GM12878 (cell line): ENCODE measurements around the gene ACE. TPM values are rescaled to one million over a fixed set of nuclear protein-coding genes. Genes with fewer than 3 reads are reported as not detected.

Experiments used
- ATAC-seq: fragments of 200-7000 bp; cut with Tn5 transposase; 3 replicates; pipeline ENCODE4 v1.9.1; 2020; ENCODE audit warnings: mild to moderate bottlenecking, moderate library complexity
- BruUV-seq: library from RNA; stranded (reverse); fragments of 400-500 nt; replicated peaks from 2 replicates; lab custom pipeline; 2021; lab: Mats Ljungman, UMichigan
- CTCF ChIA-PET: fragments of 300-600 bp; sonication (Branson Sonifier 250); formaldehyde crosslinking; extraction: SDS; loops from one replicate; lab custom pipeline; 2021; ENCODE audit warnings: inconsistent platforms; lab: Yijun Ruan, JAX
- POLR2A ChIA-PET: fragments of 350-600 bp; formaldehyde crosslinking; extraction: SDS; loops from one replicate; lab custom pipeline; 2021; ENCODE audit warnings: inconsistent platforms; lab: Charles Lee
- RAD21 ChIA-PET: fragments of 300-600 bp; sonication (Branson Sonifier 250); formaldehyde crosslinking; loops from one replicate; lab custom pipeline; 2023; ENCODE audit warnings: antibody characterized with exemption; ENCODE audit not compliant: unreplicated experiment; lab: Charles Lee
- SMC1A ChIA-PET: fragments of 300-600 bp; sonication (Branson Sonifier 250); formaldehyde crosslinking; loops from one replicate; lab custom pipeline; 2023; ENCODE audit not compliant: unreplicated experiment, uncharacterized antibody; lab: Charles Lee
- DNase-seq: peaks from one replicate; pipeline ENCODE4 v3.0.0-alpha.2; 2011; ENCODE audit warnings: low read depth, low spot score
- FAIRE-seq: peaks from 3 replicates; lab custom pipeline; 2011; peaks lifted over from hg19 to GRCh38; lab: Jason Lieb, UNC
- H2AFZ ChIP-seq: 2 replicates; pipeline ENCODE4 v1.6.0; 2011; ENCODE audit warnings: low read depth, low read length, control low read depth; ENCODE audit not compliant: control insufficient read depth
- H3K27ac ChIP-seq: 2 replicates; pipeline ENCODE4 v1.5.1; 2011; ENCODE audit warnings: control low read depth; ENCODE audit not compliant: control insufficient read depth, insufficient read depth
- H3K27me3 ChIP-seq, 2 experiments: replicated peaks in 1 of 2; 2 replicates each; pipeline versions ENCODE4 v1.6.0 to v1.6.1; 2011; ENCODE audit warnings: low read length in 1 of 2; ENCODE audit not compliant: control insufficient read depth in 2 of 2, insufficient read depth in 2 of 2
- H3K36me3 ChIP-seq, 2 experiments: 2 replicates each; pipeline ENCODE4 v1.5.1; 2011; ENCODE audit warnings: low read length in 1 of 2; ENCODE audit not compliant: control insufficient read depth in 2 of 2, insufficient read depth in 2 of 2
- H3K4me1 ChIP-seq: 2 replicates; pipeline ENCODE4 v1.6.1; 2011; ENCODE audit warnings: mild to moderate bottlenecking, low read length, moderate library complexity, mixed read lengths; ENCODE audit not compliant: control insufficient read depth, insufficient read depth
- H3K4me2 ChIP-seq: 2 replicates; pipeline ENCODE4 v1.6.0; 2011; ENCODE audit warnings: control low read depth; ENCODE audit not compliant: control insufficient read depth, insufficient read depth
- H3K4me3 ChIP-seq: fragments of 200-600 bp; sonication (generic); 2 replicates; pipeline ENCODE4 v1.5.1; 2016
- H3K79me2 ChIP-seq: 2 replicates; pipeline ENCODE4 v1.6.0; 2011; ENCODE audit warnings: low read length; ENCODE audit not compliant: control insufficient read depth, insufficient read depth
- H3K9ac ChIP-seq: 2 replicates; pipeline ENCODE4 v1.8.0; 2011; ENCODE audit warnings: low read length, control low read depth, mixed read lengths; ENCODE audit not compliant: control insufficient read depth, insufficient read depth
- H3K9me3 ChIP-seq: replicated peaks from 3 replicates; pipeline ENCODE4 v1.5.1; 2011; ENCODE audit warnings: mild to moderate bottlenecking, low read length; ENCODE audit not compliant: control insufficient read depth, insufficient read depth
- H4K20me1 ChIP-seq: 2 replicates; pipeline ENCODE4 v1.6.0; 2011; ENCODE audit not compliant: control insufficient read depth, insufficient read depth
- ASH2L ChIP-seq: fragments of 300-600, 200-600 bp; sonication (generic); IDR thresholded peaks from 2 replicates; pipeline ENCODE4 v1.6.1; 2017; ENCODE audit warnings: low read depth, mild to moderate bottlenecking, borderline replicate concordance
- BRCA1 ChIP-seq: IDR thresholded peaks from 2 replicates; pipeline ENCODE4 v1.6.1; 2011; ENCODE audit warnings: low read depth, low read length, improper control_type of control experiment
- CREM ChIP-seq: IDR thresholded peaks from 2 replicates; pipeline ENCODE4 v1.6.1; 2014; ENCODE audit warnings: antibody characterized with exemption, low read depth
- DPF2 ChIP-seq: fragments of 450-650 bp; IDR thresholded peaks from 2 replicates; pipeline ENCODE4 v1.6.1; 2017; ENCODE audit warnings: mild to moderate bottlenecking
- IKZF1 ChIP-seq: fragments of 450-650 bp; conservative IDR thresholded peaks from 2 replicates; pipeline ENCODE4 v1.6.1; 2017; ENCODE audit warnings: antibody characterized with exemption, mild to moderate bottlenecking
- NFXL1 ChIP-seq: fragments of 450-650 bp; IDR thresholded peaks from 2 replicates; pipeline ENCODE4 v1.6.1; 2017; ENCODE audit warnings: antibody characterized with exemption, mild to moderate bottlenecking, borderline replicate concordance
- NR2F1 ChIP-seq: fragments of 450-650 bp; conservative IDR thresholded peaks from 2 replicates; pipeline ENCODE4 v1.6.1; 2017; ENCODE audit warnings: mild to moderate bottlenecking
- RCOR1 ChIP-seq: conservative IDR thresholded peaks from 2 replicates; pipeline ENCODE4 v1.6.1; 2012; ENCODE audit warnings: low read depth, low read length, improper control_type of control experiment
- RELA ChIP-seq: fragments of 450-650 bp; IDR thresholded peaks from 2 replicates; pipeline ENCODE4 v1.8.0; 2014; ENCODE audit warnings: borderline replicate concordance; ENCODE audit not compliant: partially characterized antibody
- SMAD5 ChIP-seq: IDR thresholded peaks from 2 replicates; pipeline ENCODE4 v1.6.1; 2016; ENCODE audit warnings: antibody characterized with exemption, low read depth
- SUPT20H ChIP-seq: IDR thresholded peaks from 2 replicates; pipeline ENCODE4 v1.6.1; 2011; ENCODE audit warnings: low read depth, mild to moderate bottlenecking, low read length, moderate library complexity, borderline replicate concordance; ENCODE audit not compliant: control insufficient read depth
- ZNF207 ChIP-seq: fragments of 450-650 bp; IDR thresholded peaks from 2 replicates; pipeline ENCODE4 v1.6.1; 2014; ENCODE audit warnings: antibody characterized with exemption, mild to moderate bottlenecking, borderline replicate concordance
- WGBS: methylation state at CpG from one replicate; pipeline ENCODE4 v1.1.6; 2016; ENCODE audit warnings: low lambda C conversion rate; ENCODE audit not compliant: insufficient replicate concordance, insufficient coverage; ENCODE audit errors: missing lambda C conversion rate; 5-methylcytosine and 5-hydroxymethylcytosine counted together
- in situ Hi-C: fragments of 300-500 bp; cut with MboI; formaldehyde crosslinking; loops from 9 replicates; pipeline ENCODE4 v1.14.3; 2018; ENCODE audit warnings: mixed read lengths
- intact Hi-C: fragments of 100-400 bp; cut with micrococcal nuclease; formaldehyde crosslinking; loops from one replicate; pipeline ENCODE4 v1.14.2; 2022; ENCODE audit not compliant: unreplicated experiment
- polyA plus RNA-seq, 11 experiments: library from polyadenylated mRNA; depleted of rRNA in 4 of 11; unstranded in 6 of 11; stranded (reverse) in 5 of 11; fragments of >200 nt; fragmentation: Nextera tagmentation in 4 of 11; fragmentation: Illumina TruSeq in 1 of 11; extraction: Ambion mirVana in 4 of 11; extraction: Trizol in 1 of 11; gene quantifications; 1 replicate in 1 of 11; 2 replicates in 10 of 11; pipeline versions ENCODE4 v1.2.1 to v1.2.3, GENCODE V29; 2011 to 2016; ENCODE audit warnings: inconsistent platforms in 2 of 11, missing spikeins in 2 of 11, low read depth in 1 of 11
- total RNA-seq, 4 experiments: library from RNA; depleted of rRNA in 3 of 4; stranded (reverse); fragments of >200 nt in 3 of 4; fragmentation: Illumina TruSeq in 1 of 4; extraction: Trizol in 1 of 4; gene quantifications; 2 replicates each; pipeline versions ENCODE4 v1.2.1 to v1.2.3, GENCODE V29; 2013 to 2021
- TF ChIP-seq, protein P1 (sequence below): fragments of 450-650 bp; IDR thresholded peaks from 2 replicates; pipeline ENCODE4 v1.6.1; 2017; ENCODE audit warnings: low read depth, mild to moderate bottlenecking, moderate library complexity
- TF ChIP-seq, protein P2 (sequence below): fragments of 450-650 bp; conservative IDR thresholded peaks from 2 replicates; pipeline ENCODE4 v1.6.1; 2017; ENCODE audit warnings: mild to moderate bottlenecking, moderate library complexity

The ACE gene
- total and polyA plus RNA-seq, 10 of the 15 experiments (the other 5 are each of a cell fraction or from before 2014, with no cell fraction given) = 0.46 TPM; not detected in 9

DNA sequence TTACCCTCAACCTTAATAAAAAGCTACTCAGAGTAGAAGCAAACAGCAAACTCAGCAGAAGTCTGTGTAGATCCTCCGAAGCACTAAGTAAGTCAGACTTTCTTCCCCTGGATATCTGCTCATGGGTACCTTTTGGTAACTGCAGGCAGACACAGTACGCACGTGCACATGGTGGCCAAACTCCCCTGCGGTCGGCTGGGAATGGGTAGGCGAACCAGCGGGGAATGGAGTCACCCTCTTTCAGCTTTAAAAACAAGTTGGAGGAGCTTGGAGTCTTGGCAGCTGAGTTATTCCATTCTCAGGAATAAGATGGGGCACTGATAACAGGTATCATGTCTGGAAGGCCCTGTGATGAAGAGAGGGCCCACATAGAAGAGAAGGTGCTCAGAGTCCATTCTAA, 47.1 kb upstream of the ACE start:
- ChIA-PET RAD21 (interaction anchor here (1.7 to 8.0 kb wide), 2 partner anchors 50 to 182 kb away, joined by 8 to 75 read pairs; partner anchors contain the start of gene ACE), SMC1A (interaction anchor here (1.3 to 6.8 kb wide), 2 partner anchors 14 to 183 kb away, joined by 3 to 82 read pairs; no protein-coding TSS in a partner anchor), POLR2A (no interaction called here)
- Histone ChIP-seq H4K20me1 (no peaks in the 10 kb centered on the region), H3K4me3 (no peak overlapping the region), H3K36me3 (no peaks in the 10 kb centered on the region), H3K79me2 (no peaks in the 10 kb centered on the region), H3K27me3 (no peaks in the 10 kb centered on the region; a peak in 1 of 4 replicates), H3K9me3 (no peaks in the 10 kb centered on the region), H3K9ac (no peak overlapping the region)
- ATAC-seq = no peak
- no TSS peak for BruUV-seq
- in situ Hi-C loops = loop anchor here (25.0 kb wide), 1 partner anchor 408 kb away; the partner anchor contains the start of genes FTSJ3, PSMC5 and SMARCD2
- FAIRE-seq = no peak
- DNase-seq = no peak
- WGBS = 75% methylated on average over 7 of the region's 7 CpGs
- TF ChIP-seq NR2F1 (no peak), RELA (no peak), BRCA1 (no peak)
- TF ChIP-seq, all 136 proteins: peak for 0
- Histone ChIP-seq H2AFZ (no peak overlapping the region), H3K27ac (no peak overlapping the region), H3K4me1 (no peaks in the 10 kb centered on the region), H3K4me2 (no peak overlapping the region)
- CTCF ChIA-PET = interaction anchor here (1.2 to 7.8 kb wide), 4 partner anchors 42 to 180 kb away, joined by 3 to 162 read pairs (median 6); no protein-coding TSS in a partner anchor
- intact Hi-C loops = loop anchor here (10.0 kb wide), 1 partner anchor 265 kb away; no protein-coding TSS in a partner anchor

DNA sequence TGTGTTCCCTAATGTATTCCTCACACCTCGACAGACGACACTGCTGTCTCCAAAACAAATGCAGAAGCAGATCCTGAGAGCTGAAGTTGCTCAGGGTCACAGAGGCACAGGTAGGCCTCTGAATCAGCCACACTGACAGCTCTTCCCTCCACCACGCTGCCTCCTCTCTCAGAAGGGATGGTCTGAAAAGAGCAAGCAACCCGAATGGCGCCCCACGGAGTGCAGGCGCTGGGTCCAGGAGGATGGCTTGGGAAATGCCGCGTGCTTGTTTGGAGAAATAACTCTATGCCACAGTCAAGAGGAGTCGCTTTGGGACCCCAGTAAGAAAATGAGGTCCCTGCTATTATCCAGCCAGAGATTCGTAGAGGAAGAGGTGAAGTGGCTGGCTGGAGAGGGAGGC, 46.6 kb upstream of the ACE start:
- DNase-seq (no peak), FAIRE-seq (no peak), ATAC-seq (no peak)
- in situ Hi-C loops (loop anchor here (25.0 kb wide), 1 partner anchor 407 kb away; the partner anchor contains the start of genes FTSJ3, PSMC5 and SMARCD2), intact Hi-C loops (no loop called here)
- TF ChIP-seq DPF2 (no peak), ZNF207 (no peak), RCOR1 (no peak), SUPT20H (no peak), NFXL1 (no peak), ASH2L (no peak), SMAD5 (no peak), IKZF1 (no peak), CREM (no peak)
- TF ChIP-seq, protein P1, sequence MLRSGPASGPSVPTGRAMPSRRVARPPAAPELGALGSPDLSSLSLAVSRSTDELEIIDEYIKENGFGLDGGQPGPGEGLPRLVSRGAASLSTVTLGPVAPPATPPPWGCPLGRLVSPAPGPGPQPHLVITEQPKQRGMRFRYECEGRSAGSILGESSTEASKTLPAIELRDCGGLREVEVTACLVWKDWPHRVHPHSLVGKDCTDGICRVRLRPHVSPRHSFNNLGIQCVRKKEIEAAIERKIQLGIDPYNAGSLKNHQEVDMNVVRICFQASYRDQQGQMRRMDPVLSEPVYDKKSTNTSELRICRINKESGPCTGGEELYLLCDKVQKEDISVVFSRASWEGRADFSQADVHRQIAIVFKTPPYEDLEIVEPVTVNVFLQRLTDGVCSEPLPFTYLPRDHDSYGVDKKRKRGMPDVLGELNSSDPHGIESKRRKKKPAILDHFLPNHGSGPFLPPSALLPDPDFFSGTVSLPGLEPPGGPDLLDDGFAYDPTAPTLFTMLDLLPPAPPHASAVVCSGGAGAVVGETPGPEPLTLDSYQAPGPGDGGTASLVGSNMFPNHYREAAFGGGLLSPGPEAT = no peak
- TF ChIP-seq, protein P2, sequence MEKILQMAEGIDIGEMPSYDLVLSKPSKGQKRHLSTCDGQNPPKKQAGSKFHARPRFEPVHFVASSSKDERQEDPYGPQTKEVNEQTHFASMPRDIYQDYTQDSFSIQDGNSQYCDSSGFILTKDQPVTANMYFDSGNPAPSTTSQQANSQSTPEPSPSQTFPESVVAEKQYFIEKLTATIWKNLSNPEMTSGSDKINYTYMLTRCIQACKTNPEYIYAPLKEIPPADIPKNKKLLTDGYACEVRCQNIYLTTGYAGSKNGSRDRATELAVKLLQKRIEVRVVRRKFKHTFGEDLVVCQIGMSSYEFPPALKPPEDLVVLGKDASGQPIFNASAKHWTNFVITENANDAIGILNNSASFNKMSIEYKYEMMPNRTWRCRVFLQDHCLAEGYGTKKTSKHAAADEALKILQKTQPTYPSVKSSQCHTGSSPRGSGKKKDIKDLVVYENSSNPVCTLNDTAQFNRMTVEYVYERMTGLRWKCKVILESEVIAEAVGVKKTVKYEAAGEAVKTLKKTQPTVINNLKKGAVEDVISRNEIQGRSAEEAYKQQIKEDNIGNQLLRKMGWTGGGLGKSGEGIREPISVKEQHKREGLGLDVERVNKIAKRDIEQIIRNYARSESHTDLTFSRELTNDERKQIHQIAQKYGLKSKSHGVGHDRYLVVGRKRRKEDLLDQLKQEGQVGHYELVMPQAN = no peak
- no peaks in the 10 kb centered on the region; a peak in 1 of 4 replicates for H3K27me3 ChIP-seq
- no peaks in the 10 kb centered on the region for H3K79me2 ChIP-seq
- no peak overlapping the region for H3K4me2 ChIP-seq
- SMC1A ChIA-PET = interaction anchor here (1.3 to 6.8 kb wide), 2 partner anchors 14 to 183 kb away, joined by 3 to 82 read pairs; no protein-coding TSS in a partner anchor
- H4K20me1 ChIP-seq = no peaks in the 10 kb centered on the region
- H3K4me1 ChIP-seq = no peaks in the 10 kb centered on the region
- no peaks in the 10 kb centered on the region for H3K9me3 ChIP-seq
- no TSS peak for BruUV-seq
- POLR2A ChIA-PET = no interaction called here
- H3K4me3 ChIP-seq = no peak overlapping the region
- no peak overlapping the region for H3K9ac ChIP-seq
- H3K36me3 ChIP-seq = no peaks in the 10 kb centered on the region
- no peak overlapping the region for H3K27ac ChIP-seq
- 63% methylated on average over 11 of the region's 11 CpGs for WGBS
- H2AFZ ChIP-seq = no peak overlapping the region
- RAD21 ChIA-PET = interaction anchor here (1.7 to 8.0 kb wide), 2 partner anchors 49 to 181 kb away, joined by 8 to 75 read pairs; partner anchors contain the start of gene ACE
- CTCF ChIA-PET = interaction anchor here (0.6 to 7.8 kb wide), 5 partner anchors 42 to 402 kb away, joined by 3 to 162 read pairs (median 4); no protein-coding TSS in a partner anchor
